ENCODE measurements around the gene CRYBB1. TPM values are rescaled to one million over a fixed set of nuclear protein-coding genes. Genes with fewer than 3 reads are reported as not detected.

The CRYBB1 gene
- total and polyA plus RNA-seq, 2 donors (not counting 3 experiments of a cell fraction or from before 2014, with no cell fraction given): not detected

DNA sequence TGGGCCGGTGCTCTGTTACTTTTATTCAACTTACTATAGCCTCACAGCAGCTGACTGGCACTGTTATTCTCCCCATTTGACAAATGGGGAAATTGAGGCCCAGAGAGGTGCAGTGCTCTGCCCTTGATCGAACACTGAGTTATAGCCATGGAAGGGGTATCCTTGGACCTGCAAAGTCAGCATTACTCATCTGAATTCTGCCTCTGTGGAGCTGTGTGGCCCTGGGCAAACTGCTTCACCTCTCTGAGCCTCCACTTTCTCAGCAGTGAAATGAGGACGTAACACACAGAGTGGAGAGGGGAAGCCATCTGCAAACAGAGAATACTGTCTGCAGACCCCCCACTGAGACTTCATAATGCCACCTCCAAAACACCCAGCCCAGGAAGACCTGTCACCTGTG lies 53.2 kb downstream of the CRYBB1 start:
- H3K36me3 ChIP-seq (ENCODE audit: control insufficient read depth in 2 of 2, extremely low read depth in 1 of 2, insufficient read depth in 2 of 2, low read length in 2 of 2): peaks cover 0 to 11% of the 10 kb centered on the region in 2 experiments
- CTCF ChIA-PET: interaction anchor here (0.9 to 1.4 kb wide), 3 partner anchors 11 to 200 kb away, joined by 3 to 4 read pairs (median 3); no protein-coding TSS in a partner anchor
- POLR2A ChIA-PET: no interaction called here
- peaks cover 20% of the 10 kb centered on the region for H3K4me1 ChIP-seq (ENCODE audit: control insufficient read depth, extremely low read depth, insufficient read depth, low read length)
- no peak overlapping the region for H3K4me3 ChIP-seq (replicated peaks in 1 of 3; ENCODE audit: insufficient read depth in 1 of 3, low read depth in 1 of 3, low read length in 3 of 3)
- intact Hi-C loops (cut with micrococcal nuclease): no loop called here
- H3K27ac ChIP-seq (ENCODE audit: insufficient read depth, low read depth, low read length): no peak overlapping the region
- BruUV-seq (replicated peaks): no TSS peak
- no peaks in the 10 kb centered on the region for H3K9me1 ChIP-seq (replicated peaks; ENCODE audit: control insufficient read depth, extremely low read depth, insufficient read depth, low read length)
- no peak for TF ChIP-seq POLR2AphosphoS5 (IDR thresholded peaks at IDR 0.05; ENCODE audit: insufficient read depth, low read depth, low read length)
- no peak for TF ChIP-seq FOS (IDR thresholded peaks at IDR 0.05; ENCODE audit: borderline replicate concordance, insufficient read depth, low read length)
- TF ChIP-seq MYC (IDR thresholded peaks at IDR 0.05; ENCODE audit: low read depth, low read length): no peak
- TF ChIP-seq JUN (IDR thresholded peaks at IDR 0.05; ENCODE audit: borderline replicate concordance, insufficient read depth, insufficient read length, low read depth): no peak
- TF ChIP-seq GATA2 (IDR thresholded peaks at IDR 0.05; ENCODE audit: insufficient read depth, insufficient read length, low read depth, low read length): no peak
- H3K4me2 ChIP-seq (ENCODE audit: insufficient read depth, low read length): no peak overlapping the region
- H3K9ac ChIP-seq (replicated peaks; ENCODE audit: extremely low read depth, insufficient read depth, low read length): no peak overlapping the region
- no peaks in the 10 kb centered on the region for H4K20me1 ChIP-seq (replicated peaks; ENCODE audit: control insufficient read depth, extremely low read depth, insufficient read depth, low read length)
- H2AFZ ChIP-seq (ENCODE audit: low read depth, low read length): no peak overlapping the region
- dilution Hi-C loops (cut with MboI; ENCODE audit: extremely low pct_ligation_motif_present, low sequenced_read_pairs): no loop called here
- FAIRE-seq: no peak
- peaks cover 26% of the 10 kb centered on the region for H3K79me2 ChIP-seq (ENCODE audit: control insufficient read depth, insufficient read depth, low read length)
- no peaks in the 10 kb centered on the region for H3K9me3 ChIP-seq (replicated peaks; ENCODE audit: control insufficient read depth, insufficient read depth, low read length)
- no peak for DNase-seq (ENCODE audit: low read depth, low spot score)
- H3K27me3 ChIP-seq (ENCODE audit: control insufficient read depth in 2 of 2, insufficient read depth in 2 of 2, low read length in 2 of 2): no peaks in the 10 kb centered on the region

DNA sequence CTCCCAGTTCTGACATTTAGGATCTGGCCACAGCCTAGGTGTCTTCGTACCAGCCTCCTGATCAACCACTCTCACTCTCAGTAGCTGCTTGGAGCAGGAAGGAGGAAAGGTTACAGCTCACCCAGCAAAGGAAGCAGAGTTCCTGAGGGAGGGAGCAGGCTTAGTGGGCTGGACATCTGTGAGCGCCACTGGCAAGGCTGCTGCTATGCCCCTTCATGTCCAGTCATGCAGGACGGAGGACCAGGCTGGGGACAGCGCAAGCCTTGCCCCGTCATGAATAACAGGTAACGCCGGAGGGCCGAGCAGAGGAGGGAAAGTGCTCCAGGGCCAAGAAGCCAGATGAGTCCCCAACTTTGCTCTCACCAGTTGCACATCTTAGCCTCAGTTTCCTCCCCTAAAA lies 53.6 kb downstream of the CRYBB1 start:
- BruUV-seq (replicated peaks): no TSS peak

More for the DNA sequence above, 53.6 kb downstream of the CRYBB1 start:
- Histone ChIP-seq H3K79me2 (ENCODE audit: control insufficient read depth, insufficient read depth, low read length) (peaks cover 26% of the 10 kb centered on the region), H3K27me3 (ENCODE audit: control insufficient read depth in 2 of 2, insufficient read depth in 2 of 2, low read length in 2 of 2) (no peaks in the 10 kb centered on the region), H4K20me1 (replicated peaks; ENCODE audit: control insufficient read depth, extremely low read depth, insufficient read depth, low read length) (no peaks in the 10 kb centered on the region), H2AFZ (ENCODE audit: low read depth, low read length) (no peak overlapping the region), H3K27ac (ENCODE audit: insufficient read depth, low read depth, low read length) (no peak overlapping the region), H3K4me3 (replicated peaks in 1 of 3; ENCODE audit: insufficient read depth in 1 of 3, low read depth in 1 of 3, low read length in 3 of 3) (no peak overlapping the region), H3K4me2 (ENCODE audit: insufficient read depth, low read length) (no peak overlapping the region), H3K9me3 (replicated peaks; ENCODE audit: control insufficient read depth, insufficient read depth, low read length) (no peaks in the 10 kb centered on the region), H3K9ac (replicated peaks; ENCODE audit: extremely low read depth, insufficient read depth, low read length) (no peak overlapping the region), H3K36me3 (ENCODE audit: control insufficient read depth in 2 of 2, extremely low read depth in 1 of 2, insufficient read depth in 2 of 2, low read length in 2 of 2) (peaks cover 0 to 11% of the 10 kb centered on the region in 2 experiments), H3K4me1 (ENCODE audit: control insufficient read depth, extremely low read depth, insufficient read depth, low read length) (peaks cover 20% of the 10 kb centered on the region), H3K9me1 (replicated peaks; ENCODE audit: control insufficient read depth, extremely low read depth, insufficient read depth, low read length) (no peaks in the 10 kb centered on the region)
- FAIRE-seq (peak; percentile 74), DNase-seq (ENCODE audit: low read depth, low spot score) (peak; percentile 50)
- dilution Hi-C loops (cut with MboI; ENCODE audit: extremely low pct_ligation_motif_present, low sequenced_read_pairs): no loop called here
- intact Hi-C loops (cut with micrococcal nuclease): no loop called here
- TF ChIP-seq POLR2AphosphoS5 (IDR thresholded peaks at IDR 0.05; ENCODE audit: insufficient read depth, low read depth, low read length): no peak
- TF ChIP-seq MYC (IDR thresholded peaks at IDR 0.05; ENCODE audit: low read depth, low read length): no peak
- no peak for TF ChIP-seq GATA2 (IDR thresholded peaks at IDR 0.05; ENCODE audit: insufficient read depth, insufficient read length, low read depth, low read length)
- CTCF ChIA-PET: interaction anchor here (0.7 kb wide), 1 partner anchor 8 kb away, joined by 3 read pairs; no protein-coding TSS in a partner anchor
- POLR2A ChIA-PET: no interaction called here

Data from endothelial cell of umbilical vein (primary cell).